NCI-H146 (cell line): Measurements from ENCODE around the gene RNF222.
"Not testable (repeated sequence)": the region's sequence is repeated elsewhere in the genome, so short reads cannot be mapped to it uniquely, and the experiment has no call there.

Experiments used
- DNase-seq: peaks from one replicate; lab custom pipeline; 2025; lab: John Stamatoyannopoulos, UW

Gene RNF222

GRCh38 chr17:8380049-8380448, 17.6 kb downstream of the RNF222 start:
- DNase-seq, result no peak

GRCh38 chr17:8378117-8378516, 19.5 kb downstream of the RNF222 start:
- not testable (repeated sequence) for DNase-seq

DNA sequence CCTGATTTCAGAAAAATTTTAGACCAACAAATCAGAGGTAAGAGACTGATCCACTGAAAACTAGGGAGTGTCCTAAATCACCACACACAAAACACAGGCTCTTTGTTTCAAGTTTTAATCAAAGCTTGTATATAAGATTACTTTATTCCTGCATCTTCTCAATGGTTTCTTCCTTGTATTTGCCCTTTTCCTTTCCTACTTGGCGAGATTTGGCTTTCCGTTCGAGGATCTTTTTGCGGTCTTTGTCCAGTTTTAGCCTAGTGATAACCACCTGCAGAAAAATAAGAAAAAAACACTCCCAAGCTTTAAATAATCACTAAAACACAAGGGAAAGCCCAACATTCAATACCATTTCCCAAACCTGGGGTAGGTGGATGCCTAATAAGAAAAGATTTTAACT, 20.2 kb downstream of the RNF222 start:
- no peak for DNase-seq

DNA sequence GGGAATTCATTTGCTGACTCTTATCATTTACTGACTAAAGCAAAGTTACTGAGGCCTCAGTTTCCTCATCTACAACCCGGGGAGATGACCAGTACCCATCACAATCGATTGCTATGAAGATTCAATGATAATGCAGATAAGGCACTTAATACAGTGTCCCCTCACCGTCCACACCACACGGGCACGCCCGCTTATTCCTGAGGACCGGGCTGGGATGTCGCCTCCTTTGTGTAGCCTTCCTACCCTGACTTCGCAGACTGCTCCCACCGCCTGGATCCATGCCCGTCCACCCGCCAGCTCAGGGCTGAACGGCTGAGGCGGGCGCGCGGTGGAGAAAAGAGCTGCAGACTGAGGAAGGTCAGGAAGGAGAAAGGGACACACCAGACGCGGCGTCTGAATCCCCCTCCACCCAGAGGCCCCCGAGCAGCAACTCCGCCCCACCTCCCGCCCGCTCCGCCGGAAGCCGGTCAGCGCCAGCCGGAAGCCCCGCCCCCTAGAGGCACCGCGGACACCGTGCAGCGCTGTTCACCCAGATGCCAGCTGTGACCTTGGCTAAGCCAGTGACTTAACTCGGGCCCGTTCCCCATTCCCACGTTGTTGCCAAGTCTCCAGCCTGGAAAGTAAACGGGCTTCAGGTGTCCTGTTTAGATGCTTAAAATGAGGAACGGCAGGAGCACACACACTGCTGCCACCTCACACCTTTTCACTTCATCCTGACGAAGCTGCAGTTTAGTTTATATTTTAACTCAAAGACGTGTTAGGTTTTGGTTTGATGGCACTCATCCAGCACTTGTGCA, 21.2 kb downstream of the RNF222 start, which contains the start of gene KRABD2:
KRABD2 (minus strand) TSS at position 434 of the 797 bp plus-strand sequence.
- DNase-seq, result peak; percentile 93

GRCh38 chr17:8375738-8376259, 21.8 kb downstream of the RNF222 start:
- DNase-seq, result peak; percentile 60

- DNase-seq, result not testable (repeated sequence)
Measured at GRCh38 chr17:8373856-8374255, 23.8 kb downstream of the RNF222 start.

DNA sequence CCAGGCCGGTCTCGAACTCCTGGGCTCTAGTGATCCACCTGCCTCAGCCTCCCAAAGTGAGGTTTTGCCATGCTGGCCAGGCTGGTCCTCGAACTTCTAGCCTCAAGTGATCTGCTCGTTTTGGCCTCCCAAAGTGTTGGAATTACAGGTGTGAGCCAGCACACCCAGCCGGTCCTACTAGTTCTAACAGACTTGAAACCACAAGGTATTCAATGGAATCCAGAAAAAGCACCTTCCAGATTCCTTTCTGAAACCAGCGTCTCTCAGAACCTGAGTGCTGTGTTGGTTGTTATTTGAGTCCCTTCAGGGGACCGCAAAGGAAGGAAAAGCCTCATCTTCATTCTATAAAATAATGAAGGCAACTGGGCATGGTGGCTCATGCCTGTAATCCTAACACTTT, 25.2 kb downstream of the RNF222 start:
- DNase-seq, result no peak

- DNase-seq, result no peak
Measured at GRCh38 chr17:8371786-8372185, 25.8 kb downstream of the RNF222 start.

DNA sequence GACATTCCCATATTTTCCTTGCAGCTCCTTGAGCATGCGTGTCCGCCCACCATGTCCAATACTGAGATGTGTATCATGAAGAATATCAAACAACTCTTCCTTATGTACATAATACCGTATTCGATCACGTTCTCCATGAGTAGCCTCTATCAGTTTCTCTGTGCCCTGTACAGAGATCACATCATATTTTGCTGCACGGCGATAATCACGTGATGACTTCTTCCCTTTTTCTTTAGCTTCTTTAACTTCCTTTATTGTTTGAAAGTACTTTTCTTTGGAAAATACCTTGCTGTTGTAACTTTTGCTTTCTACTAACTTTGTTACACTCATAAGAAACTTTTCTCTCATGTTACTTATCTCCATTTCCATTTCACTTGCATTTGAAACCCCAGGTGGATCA, 27.7 kb downstream of the RNF222 start:
- DNase-seq, result no peak

GRCh38 chr17:8368193-8368592, 29.4 kb downstream of the RNF222 start:
- DNase-seq, result no peak

DNA sequence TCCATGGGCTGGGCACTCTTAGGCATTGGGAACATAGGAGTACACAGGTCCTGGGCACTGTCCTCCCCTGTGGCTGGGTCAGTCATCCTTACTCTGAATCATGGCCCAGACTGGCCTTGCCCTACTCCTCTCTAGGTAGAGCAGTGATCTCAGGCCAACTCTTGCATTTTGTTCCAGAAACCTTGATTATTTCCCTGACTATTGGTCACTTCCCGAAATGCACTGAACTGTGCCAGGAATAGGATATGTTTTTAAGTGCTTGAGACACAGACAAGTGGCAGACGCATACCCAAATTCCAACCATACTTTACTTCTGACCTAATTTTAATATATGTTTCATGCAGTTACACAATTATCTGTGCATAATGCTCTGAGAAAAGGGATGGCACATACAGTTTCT, 31.4 kb downstream of the RNF222 start:
- DNase-seq, result no peak

- no peak for DNase-seq
Measured at GRCh38 chr17:8365143-8365542, 32.5 kb downstream of the RNF222 start.

DNA sequence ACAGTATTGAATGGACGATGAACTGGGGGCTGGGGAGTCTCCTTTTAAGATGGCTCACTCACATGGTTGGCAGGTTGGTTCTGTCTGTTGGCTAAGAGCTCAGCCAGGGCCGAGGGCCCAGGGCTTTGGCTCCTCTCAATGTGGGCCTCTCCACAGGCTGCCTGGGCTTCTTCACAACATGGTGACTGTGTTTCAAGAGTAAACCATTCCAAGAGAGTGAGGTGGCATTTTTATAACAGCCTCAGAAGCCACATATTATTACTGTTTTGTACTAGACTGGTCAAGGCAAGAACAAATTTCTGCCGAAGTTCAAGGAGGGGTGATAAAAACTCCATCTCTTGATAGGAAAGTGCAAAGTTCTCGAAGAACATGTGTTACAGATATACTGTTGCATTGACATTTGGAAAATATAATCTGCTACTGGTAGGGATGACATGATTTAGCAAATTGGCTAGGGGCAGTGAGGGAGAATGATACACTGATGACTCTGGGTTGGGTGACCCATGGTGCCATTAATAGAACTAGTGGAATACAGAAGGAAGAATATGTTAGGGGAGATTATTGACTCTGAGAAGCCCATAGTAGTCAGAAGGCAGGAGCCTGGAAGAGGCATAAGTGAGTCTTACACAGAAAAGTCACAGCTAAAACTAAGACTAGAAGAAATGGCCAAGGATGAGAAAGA, 34.8 kb downstream of the RNF222 start:
- no peak for DNase-seq

- no peak for DNase-seq
Measured at GRCh38 chr17:8360751-8361150, 36.9 kb downstream of the RNF222 start.

GRCh38 chr17:8360260-8360659, 37.4 kb downstream of the RNF222 start:
- peak; percentile 32 for DNase-seq

DNA sequence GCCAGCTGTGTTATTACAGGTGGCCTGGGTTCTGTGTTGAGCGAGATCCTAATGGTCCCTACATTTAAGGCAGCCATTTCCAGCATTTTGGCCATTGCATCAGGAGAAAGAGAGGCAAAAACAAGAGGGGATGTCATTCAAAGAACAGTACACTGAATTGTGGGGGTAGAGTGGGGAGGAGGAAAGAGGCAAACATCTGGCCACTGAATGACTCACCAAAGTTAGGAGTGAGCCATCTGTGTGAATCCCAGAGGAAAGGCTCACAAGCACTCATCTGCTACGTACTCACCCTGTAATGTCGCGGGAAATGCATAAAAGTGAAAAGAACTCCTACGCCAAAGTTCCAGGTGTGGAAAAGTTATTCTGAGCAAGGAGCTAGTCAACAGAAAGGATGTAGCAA, 37.9 kb downstream of the RNF222 start:
- no peak for DNase-seq

GRCh38 chr17:8357910-8358309, 39.7 kb downstream of the RNF222 start:
- DNase-seq, result no peak

- DNase-seq, result no peak
Measured at GRCh38 chr17:8354236-8354635, 43.4 kb downstream of the RNF222 start.

- no peak for DNase-seq
Measured at GRCh38 chr17:8353736-8354135, 43.9 kb downstream of the RNF222 start.

DNA sequence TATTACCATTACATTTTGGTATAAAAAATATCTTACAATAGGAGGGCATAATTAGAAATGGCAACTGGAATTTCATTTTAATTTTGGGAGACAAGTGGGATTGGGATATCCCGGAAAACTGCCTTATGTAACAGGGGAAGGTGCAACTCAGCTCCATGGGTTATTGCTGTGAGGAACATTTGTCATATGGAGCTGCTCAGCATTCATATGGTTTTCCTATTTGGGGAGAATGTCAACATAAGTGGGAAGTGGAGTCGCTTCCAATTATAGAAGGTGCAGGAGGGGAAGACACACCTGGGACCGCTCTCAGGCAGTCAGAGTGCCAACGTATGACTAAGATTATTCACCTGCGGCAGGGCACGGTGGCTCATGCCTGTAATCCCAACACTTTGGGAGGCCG, 47.3 kb downstream of the RNF222 start:
- no peak for DNase-seq

DNA sequence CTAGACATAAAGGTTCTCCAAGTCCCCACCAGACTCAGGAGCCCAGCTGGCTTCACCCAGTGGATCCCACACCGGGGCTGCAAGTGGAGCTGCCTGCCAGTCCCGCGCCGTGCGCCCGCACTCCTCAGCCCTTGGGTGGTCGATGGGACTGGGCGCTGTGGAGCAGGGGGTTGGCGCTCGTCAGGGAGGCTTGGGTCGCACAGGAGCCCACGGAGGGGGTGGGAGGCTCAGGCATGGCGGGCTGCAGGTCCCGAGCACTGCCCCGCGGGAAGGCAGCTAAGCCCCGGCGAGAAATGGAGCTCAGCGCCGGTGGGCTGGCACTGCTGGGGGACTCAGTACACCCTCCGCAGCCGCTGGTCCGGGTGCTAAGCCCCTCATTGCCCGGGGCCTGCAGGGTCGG, 50.6 kb downstream of the RNF222 start:
- not testable (repeated sequence) for DNase-seq

- DNase-seq, result no peak
Measured at GRCh38 chr17:8345951-8346665, 51.5 kb downstream of the RNF222 start.
